Measurements from ENCODE around the gene SRI.

Gene SRI

DNA sequence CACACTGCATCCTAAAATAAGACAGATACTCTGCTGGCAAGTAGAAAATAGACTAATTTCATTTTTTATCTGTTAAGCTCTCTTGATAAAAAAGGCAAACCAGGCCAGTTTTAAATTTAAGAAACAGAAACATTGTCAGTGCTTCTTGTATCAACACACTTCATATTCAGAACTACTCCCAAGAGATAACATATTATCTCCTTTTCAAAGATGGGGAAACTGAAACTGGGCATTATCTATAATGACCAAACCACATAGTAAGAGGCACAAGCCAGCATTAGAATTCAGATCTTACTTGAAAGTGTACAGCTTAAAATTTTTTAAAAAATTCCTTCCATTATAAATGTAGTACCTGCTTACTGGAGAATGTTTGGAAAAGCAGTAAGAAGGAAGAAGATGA is 14.7 kb downstream of the SRI start:
- POLR2A ChIA-PET: no interaction called here
- TF ChIP-seq, protein P1, sequence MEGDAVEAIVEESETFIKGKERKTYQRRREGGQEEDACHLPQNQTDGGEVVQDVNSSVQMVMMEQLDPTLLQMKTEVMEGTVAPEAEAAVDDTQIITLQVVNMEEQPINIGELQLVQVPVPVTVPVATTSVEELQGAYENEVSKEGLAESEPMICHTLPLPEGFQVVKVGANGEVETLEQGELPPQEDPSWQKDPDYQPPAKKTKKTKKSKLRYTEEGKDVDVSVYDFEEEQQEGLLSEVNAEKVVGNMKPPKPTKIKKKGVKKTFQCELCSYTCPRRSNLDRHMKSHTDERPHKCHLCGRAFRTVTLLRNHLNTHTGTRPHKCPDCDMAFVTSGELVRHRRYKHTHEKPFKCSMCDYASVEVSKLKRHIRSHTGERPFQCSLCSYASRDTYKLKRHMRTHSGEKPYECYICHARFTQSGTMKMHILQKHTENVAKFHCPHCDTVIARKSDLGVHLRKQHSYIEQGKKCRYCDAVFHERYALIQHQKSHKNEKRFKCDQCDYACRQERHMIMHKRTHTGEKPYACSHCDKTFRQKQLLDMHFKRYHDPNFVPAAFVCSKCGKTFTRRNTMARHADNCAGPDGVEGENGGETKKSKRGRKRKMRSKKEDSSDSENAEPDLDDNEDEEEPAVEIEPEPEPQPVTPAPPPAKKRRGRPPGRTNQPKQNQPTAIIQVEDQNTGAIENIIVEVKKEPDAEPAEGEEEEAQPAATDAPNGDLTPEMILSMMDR (IDR thresholded peaks at IDR 0.05; ENCODE audit: control extremely low read depth, extremely low read depth, low read depth, missing control alignments): no peak
- DNase-seq (ENCODE audit: extremely low spot score): no peak
- CTCF ChIA-PET: interaction anchor here (0.9 to 1.4 kb wide), 2 partner anchors 14 to 15 kb away, joined by 3 to 5 read pairs; partner anchors contain the start of gene SRI

DNA sequence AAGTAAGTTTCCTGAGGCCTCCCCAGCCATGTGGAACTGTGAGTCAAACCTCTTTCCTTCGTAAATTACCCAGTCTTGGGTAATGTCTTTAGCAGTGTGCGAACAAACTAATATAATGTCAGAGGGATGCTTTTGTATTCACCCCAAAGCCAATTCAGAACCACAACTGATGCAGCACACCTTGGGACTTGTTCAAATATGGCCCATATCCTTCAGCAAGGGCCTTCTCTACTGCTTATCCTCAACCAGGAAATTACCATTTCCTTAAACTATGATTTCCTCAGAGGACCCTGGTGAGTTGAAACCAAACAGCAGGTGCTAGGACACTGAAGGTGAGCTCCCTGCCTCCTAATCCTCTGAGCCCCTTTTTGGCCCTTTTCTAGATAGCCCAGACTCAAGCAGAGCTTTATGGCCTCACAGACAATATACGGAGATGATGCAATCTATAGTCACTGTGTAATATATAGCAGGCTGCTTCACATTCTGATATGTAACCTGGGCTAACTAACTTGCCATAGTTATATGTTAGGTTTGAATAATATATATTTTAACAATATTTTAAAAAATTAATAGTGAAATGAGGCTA is 15.2 kb downstream of the SRI start:
- POLR2A ChIA-PET: no interaction called here
- CTCF ChIA-PET: interaction anchor here (0.9 to 1.4 kb wide), 2 partner anchors 14 to 16 kb away, joined by 3 to 5 read pairs; partner anchors contain the start of gene SRI
- no peak for DNase-seq (ENCODE audit: extremely low spot score)
- TF ChIP-seq, protein P1 (IDR thresholded peaks at IDR 0.05; ENCODE audit: control extremely low read depth, extremely low read depth, low read depth, missing control alignments): no peak

DNA sequence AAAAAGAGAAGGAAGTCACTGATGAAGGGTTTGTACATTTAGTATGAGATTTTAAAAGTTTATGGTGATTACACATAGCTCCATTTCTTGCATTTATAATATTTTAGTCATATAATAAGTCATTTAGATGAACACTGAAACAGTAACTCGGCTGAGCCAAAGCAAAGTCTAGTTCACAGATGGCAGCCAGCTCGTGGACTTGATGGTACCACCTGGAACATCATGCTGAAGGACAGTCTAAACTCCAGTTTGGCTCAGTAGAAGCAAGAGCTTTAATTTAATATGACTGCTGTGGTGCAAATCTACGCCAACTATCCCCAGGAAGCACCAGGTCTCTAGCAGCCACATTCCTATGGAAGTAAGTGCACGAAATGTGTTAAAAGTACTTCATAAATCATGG is 16.4 kb downstream of the SRI start:
- POLR2A ChIA-PET: no interaction called here
- TF ChIP-seq, protein P1 (IDR thresholded peaks at IDR 0.05; ENCODE audit: control extremely low read depth, extremely low read depth, low read depth, missing control alignments): no peak
- no peak for DNase-seq (ENCODE audit: extremely low spot score)
- CTCF ChIA-PET: interaction anchor here (1.2 to 2.5 kb wide), 3 partner anchors 9 to 14 kb away, joined by 6 to 8 read pairs (median 6); no protein-coding TSS in a partner anchor

DNA sequence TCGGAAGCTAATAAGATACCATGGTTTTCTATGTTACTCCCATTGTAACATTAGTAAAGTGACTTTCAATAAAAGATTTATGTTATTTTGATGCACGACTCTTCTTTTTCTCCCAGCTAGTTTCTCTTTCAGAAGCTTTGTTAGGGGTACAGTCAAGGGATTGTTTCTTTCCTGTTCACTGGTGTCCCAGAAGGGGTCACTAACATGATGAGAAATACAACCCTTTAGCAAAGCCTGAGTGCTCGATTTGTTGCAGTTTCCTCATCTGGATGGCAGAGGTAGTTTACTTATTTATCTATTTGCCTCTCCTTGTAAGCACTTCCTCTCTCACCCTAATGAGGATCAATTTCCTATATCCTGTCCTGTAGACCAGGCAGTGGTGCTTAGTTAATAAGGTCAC is 17.0 kb downstream of the SRI start:
- no peak for DNase-seq (ENCODE audit: extremely low spot score)
- TF ChIP-seq, protein P1 (IDR thresholded peaks at IDR 0.05; ENCODE audit: control extremely low read depth, extremely low read depth, low read depth, missing control alignments): no peak
- CTCF ChIA-PET: interaction anchor here (0.8 to 2.5 kb wide), 6 partner anchors 9 to 405 kb away, joined by 3 to 8 read pairs (median 6); no protein-coding TSS in a partner anchor
- POLR2A ChIA-PET: no interaction called here

DNA sequence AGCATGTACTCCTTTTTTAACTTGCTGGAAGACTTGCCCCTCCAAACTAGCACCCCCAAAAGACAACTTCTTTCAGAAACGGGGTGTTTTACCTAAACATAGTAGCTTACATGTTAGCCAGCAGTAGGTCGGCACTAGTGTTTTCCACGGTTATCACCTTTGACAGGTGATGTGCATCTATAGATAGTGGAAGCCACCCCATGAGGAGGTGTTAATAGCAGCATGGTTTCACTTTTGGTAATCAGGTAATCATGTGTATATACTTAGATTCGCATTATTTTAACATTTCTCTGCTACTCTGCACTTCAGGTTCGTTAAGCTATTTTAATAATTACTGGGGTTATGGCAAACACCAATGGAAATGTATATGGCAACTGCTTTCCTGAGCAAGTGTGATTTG is 17.6 kb downstream of the SRI start:
- ChIA-PET CTCF (interaction anchor here (0.8 to 2.5 kb wide), 5 partner anchors 10 to 404 kb away, joined by 3 to 8 read pairs (median 5); no protein-coding TSS in a partner anchor), POLR2A (no interaction called here)
- peak; percentile 15 for DNase-seq (ENCODE audit: extremely low spot score)
- TF ChIP-seq, protein P1 (IDR thresholded peaks at IDR 0.05; ENCODE audit: control extremely low read depth, extremely low read depth, low read depth, missing control alignments): no peak

DNA sequence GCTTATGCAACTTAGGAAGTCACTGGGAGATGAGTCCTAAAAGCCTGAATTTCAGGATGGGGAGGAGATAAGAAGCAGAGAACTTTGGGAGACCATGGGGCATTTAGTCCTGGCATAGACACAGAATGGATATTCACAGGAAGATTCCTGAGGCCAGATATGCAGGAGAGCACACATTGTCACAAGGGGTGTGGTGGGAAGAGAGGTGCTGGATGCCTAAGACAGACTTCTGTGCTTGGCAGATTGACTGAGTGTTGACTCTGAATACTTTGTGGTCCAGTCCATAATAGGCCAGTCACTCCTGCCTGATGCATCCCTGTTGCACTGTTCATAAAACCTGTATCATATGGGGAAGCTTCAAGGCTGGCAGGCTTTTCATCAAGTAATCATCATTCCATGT is 18.5 kb downstream of the SRI start:
- ChIA-PET POLR2A (no interaction called here), CTCF (interaction anchor here (2.5 kb wide), 1 partner anchor 11 kb away, joined by 8 read pairs; no protein-coding TSS in a partner anchor)
- TF ChIP-seq, protein P1 (IDR thresholded peaks at IDR 0.05; ENCODE audit: control extremely low read depth, extremely low read depth, low read depth, missing control alignments): no peak
- DNase-seq (ENCODE audit: extremely low spot score): no peak

Data from GM10248 (cell line).